Measurements from ENCODE around the gene TLE5. TPM values are rescaled to one million over a fixed set of nuclear protein-coding genes. Genes with fewer than 3 reads are reported as not detected.

TLE5 gene
- total and polyA plus RNA-seq, 2 experiments from 2014 or later, result 130 to 154 TPM

DNA sequence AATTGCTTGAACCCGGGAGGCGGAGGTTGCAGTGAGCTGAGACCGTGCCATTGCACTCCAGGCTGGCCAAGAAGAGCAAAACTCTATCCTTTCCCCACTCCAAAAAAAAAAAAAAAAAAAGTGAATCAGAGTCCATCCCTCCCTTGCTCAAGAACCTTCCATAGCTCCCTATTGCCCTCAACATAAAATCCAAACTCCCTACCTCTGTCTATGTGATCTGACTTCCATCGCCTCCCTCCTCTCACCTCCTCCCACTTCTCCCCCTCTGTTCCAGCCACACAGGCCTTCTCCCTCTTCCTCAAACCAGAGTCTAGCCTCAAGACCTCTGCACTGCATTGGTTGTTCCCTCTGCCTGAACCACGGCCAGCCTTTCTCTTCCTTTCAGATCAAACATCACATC is 23.2 kb downstream of the TLE5 start (continued):
- TF ChIP-seq, protein P1, sequence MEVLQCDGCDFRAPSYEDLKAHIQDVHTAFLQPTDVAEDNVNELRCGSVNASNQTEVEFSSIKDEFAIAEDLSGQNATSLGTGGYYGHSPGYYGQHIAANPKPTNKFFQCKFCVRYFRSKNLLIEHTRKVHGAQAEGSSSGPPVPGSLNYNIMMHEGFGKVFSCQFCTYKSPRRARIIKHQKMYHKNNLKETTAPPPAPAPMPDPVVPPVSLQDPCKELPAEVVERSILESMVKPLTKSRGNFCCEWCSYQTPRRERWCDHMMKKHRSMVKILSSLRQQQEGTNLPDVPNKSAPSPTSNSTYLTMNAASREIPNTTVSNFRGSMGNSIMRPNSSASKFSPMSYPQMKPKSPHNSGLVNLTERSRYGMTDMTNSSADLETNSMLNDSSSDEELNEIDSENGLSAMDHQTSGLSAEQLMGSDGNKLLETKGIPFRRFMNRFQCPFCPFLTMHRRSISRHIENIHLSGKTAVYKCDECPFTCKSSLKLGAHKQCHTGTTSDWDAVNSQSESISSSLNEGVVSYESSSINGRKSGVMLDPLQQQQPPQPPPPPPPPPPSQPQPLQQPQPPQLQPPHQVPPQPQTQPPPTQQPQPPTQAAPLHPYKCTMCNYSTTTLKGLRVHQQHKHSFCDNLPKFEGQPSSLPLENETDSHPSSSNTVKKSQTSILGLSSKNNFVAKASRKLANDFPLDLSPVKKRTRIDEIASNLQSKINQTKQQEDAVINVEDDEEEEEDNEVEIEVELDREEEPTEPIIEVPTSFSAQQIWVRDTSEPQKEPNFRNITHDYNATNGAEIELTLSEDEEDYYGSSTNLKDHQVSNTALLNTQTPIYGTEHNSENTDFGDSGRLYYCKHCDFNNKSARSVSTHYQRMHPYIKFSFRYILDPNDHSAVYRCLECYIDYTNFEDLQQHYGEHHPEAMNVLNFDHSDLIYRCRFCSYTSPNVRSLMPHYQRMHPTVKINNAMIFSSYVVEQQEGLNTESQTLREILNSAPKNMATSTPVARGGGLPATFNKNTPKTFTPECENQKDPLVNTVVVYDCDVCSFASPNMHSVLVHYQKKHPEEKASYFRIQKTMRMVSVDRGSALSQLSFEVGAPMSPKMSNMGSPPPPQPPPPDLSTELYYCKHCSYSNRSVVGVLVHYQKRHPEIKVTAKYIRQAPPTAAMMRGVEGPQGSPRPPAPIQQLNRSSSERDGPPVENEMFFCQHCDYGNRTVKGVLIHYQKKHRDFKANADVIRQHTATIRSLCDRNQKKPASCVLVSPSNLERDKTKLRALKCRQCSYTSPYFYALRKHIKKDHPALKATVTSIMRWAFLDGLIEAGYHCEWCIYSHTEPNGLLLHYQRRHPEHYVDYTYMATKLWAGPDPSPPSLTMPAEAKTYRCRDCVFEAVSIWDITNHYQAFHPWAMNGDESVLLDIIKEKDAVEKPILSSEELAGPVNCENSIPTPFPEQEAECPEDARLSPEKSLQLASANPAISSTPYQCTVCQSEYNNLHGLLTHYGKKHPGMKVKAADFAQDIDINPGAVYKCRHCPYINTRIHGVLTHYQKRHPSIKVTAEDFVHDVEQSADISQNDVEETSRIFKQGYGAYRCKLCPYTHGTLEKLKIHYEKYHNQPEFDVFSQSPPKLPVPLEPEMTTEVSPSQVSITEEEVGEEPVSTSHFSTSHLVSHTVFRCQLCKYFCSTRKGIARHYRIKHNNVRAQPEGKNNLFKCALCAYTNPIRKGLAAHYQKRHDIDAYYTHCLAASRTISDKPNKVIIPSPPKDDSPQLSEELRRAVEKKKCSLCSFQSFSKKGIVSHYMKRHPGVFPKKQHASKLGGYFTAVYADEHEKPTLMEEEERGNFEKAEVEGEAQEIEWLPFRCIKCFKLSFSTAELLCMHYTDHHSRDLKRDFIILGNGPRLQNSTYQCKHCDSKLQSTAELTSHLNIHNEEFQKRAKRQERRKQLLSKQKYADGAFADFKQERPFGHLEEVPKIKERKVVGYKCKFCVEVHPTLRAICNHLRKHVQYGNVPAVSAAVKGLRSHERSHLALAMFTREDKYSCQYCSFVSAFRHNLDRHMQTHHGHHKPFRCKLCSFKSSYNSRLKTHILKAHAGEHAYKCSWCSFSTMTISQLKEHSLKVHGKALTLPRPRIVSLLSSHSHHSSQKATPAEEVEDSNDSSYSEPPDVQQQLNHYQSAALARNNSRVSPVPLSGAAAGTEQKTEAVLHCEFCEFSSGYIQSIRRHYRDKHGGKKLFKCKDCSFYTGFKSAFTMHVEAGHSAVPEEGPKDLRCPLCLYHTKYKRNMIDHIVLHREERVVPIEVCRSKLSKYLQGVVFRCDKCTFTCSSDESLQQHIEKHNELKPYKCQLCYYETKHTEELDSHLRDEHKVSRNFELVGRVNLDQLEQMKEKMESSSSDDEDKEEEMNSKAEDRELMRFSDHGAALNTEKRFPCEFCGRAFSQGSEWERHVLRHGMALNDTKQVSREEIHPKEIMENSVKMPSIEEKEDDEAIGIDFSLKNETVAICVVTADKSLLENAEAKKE (CRISPR knock-in tag; IDR thresholded peaks at IDR 0.05), result no peak

DNA sequence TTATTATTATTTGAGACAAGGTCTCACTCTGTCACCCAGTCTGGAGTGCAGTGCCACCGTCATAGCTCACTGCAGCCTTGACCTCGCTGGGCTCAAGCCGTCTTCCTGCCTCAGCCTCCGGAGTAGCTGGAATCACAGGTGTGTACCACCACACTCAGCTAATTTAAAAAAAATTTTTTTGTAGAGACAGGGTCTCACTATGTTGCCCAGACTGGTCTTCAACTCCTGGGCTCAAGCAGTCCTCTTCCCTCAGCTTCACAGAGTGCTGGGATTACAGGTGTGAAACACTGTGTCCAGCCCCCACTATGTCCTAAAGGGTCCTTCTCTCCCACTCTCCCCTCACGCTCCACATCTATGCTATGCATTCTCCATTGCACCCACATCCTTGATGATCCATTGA is 24.1 kb downstream of the TLE5 start:
- peaks cover 3% of the 10 kb centered on the region; the same call in 1 of the 3 replicates for H3K9me3 Mint-ChIP-seq
- H3K9me2 ChIP-seq (ENCODE audit: insufficient read depth), result no peaks in the 10 kb centered on the region
- H3K27ac Mint-ChIP-seq, result no peak overlapping the region
- peaks cover 47% of the 10 kb centered on the region for H3K27me3 Mint-ChIP-seq (ENCODE audit: insufficient read depth, low read depth, poor library complexity)
- H3K36me3 Mint-ChIP-seq (ENCODE audit: low read depth), result no peaks in the 10 kb centered on the region; the same call in 1 of the 3 replicates
- H3K36me3 ChIP-seq (ENCODE audit: insufficient read depth), result no peaks in the 10 kb centered on the region
- ATAC-seq, result no peak
- H3K79me2 ChIP-seq (replicated peaks; ENCODE audit: insufficient read depth), result no peaks in the 10 kb centered on the region
- H4K20me1 ChIP-seq (replicated peaks; ENCODE audit: insufficient read depth), result no peaks in the 10 kb centered on the region
- H3K4me1 ChIP-seq (ENCODE audit: insufficient read depth), result peaks cover 18% of the 10 kb centered on the region
- no peak overlapping the region for H3K27ac ChIP-seq (ENCODE audit: low read depth)
- no peak overlapping the region for H3K4me3 ChIP-seq
- H3K4me2 ChIP-seq, result no peak overlapping the region
- H3K4me1 Mint-ChIP-seq, result peaks cover 29% of the 10 kb centered on the region
- H2AFZ ChIP-seq, result no peak overlapping the region
- H3K4me3 Mint-ChIP-seq, result no peak overlapping the region
- DNase-seq (ENCODE audit: low spot score), result no peak
- peaks cover 22% of the 10 kb centered on the region for H3F3A ChIP-seq (replicated peaks; ENCODE audit: low read depth)
- H3K27me3 ChIP-seq (ENCODE audit: insufficient read depth), result peaks cover 33% of the 10 kb centered on the region
- no peak for TF ChIP-seq CREB1 (CRISPR knock-in tag; IDR thresholded peaks at IDR 0.05; ENCODE audit: low read depth)
- TF ChIP-seq, protein P1 (CRISPR knock-in tag; IDR thresholded peaks at IDR 0.05), result no peak
- no peak for TF ChIP-seq STAT1 (IDR thresholded peaks at IDR 0.05; ENCODE audit: unreplicated experiment)
- no peak for TF ChIP-seq NANOG (IDR thresholded peaks at IDR 0.05; ENCODE audit: borderline replicate concordance)
- TF ChIP-seq JUNB (IDR thresholded peaks at IDR 0.05; ENCODE audit: unreplicated experiment), result no peak
- no peak for TF ChIP-seq ZNF331 (CRISPR knock-in tag; IDR thresholded peaks at IDR 0.05; ENCODE audit: low read depth)
- TF ChIP-seq EZH2phosphoT487 (IDR thresholded peaks at IDR 0.05; ENCODE audit: unreplicated experiment), result no peak
- no peak for TF ChIP-seq ZNF114 (CRISPR knock-in tag; IDR thresholded peaks at IDR 0.05)

All from GM23338 (cell line).